ENCODE measurements around the gene ZNF284. TPM values are rescaled to one million over a fixed set of nuclear protein-coding genes. Genes with fewer than 3 reads are reported as not detected.

ZNF284 gene
- total and polyA plus RNA-seq, 4 donors, result 4.6 to 6.8 (median 6.4) TPM

Small RNA genes lying within 50 kb of the gene (small RNA-seq; reads per million reads assigned to genes)
- not detected for gene RNU6-902P (ENCODE audit: low replicate concordance)

Other genes starting within 250 kb of the ZNF284 start
- gene ZNF283, start 244.8 kb upstream of the ZNF284 start, total RNA-seq, result 10 to 100 TPM; 22.0 to 37.7 TPM
- 10 to 100 TPM; 11.8 to 12.2 TPM for gene ZNF283, start 244.8 kb upstream of the ZNF284 start, polyA plus RNA-seq (ENCODE audit: insufficient read length in 2 of 2)
- 10 to 100 TPM in 1 of 2 donors, 1 to 10 TPM in 1; 8.5 to 11.6 TPM for gene ZNF404, start 188.2 kb upstream of the ZNF284 start, total RNA-seq
- 10 to 100 TPM; 16.1 to 19.3 TPM for gene ZNF404, start 188.2 kb upstream of the ZNF284 start, polyA plus RNA-seq (ENCODE audit: insufficient read length in 2 of 2)
- gene ZNF45, start 136.9 kb upstream of the ZNF284 start, total RNA-seq, result 10 to 100 TPM; 20.6 to 31.6 TPM
- 10 to 100 TPM; 18.1 to 22.1 TPM for gene ZNF45, start 136.9 kb upstream of the ZNF284 start, polyA plus RNA-seq (ENCODE audit: insufficient read length in 2 of 2)
- gene ZNF221, start 120.9 kb upstream of the ZNF284 start, total RNA-seq, result 10 to 100 TPM; 18.2 to 18.3 TPM
- 1 to 10 TPM; 6.2 to 8.4 TPM for gene ZNF221, start 120.9 kb upstream of the ZNF284 start, polyA plus RNA-seq (ENCODE audit: insufficient read length in 2 of 2)
- 10 to 100 TPM; 12.3 to 14.5 TPM for gene ZNF155, start 88.0 kb upstream of the ZNF284 start, total RNA-seq
- 10 to 100 TPM; 10.2 to 15.0 TPM for gene ZNF155, start 88.0 kb upstream of the ZNF284 start, polyA plus RNA-seq (ENCODE audit: insufficient read length in 2 of 2)
- 1 to 10 TPM; 6.3 to 7.8 TPM for gene ZNF230, start 69.2 kb upstream of the ZNF284 start, total RNA-seq
- gene ZNF230, start 69.2 kb upstream of the ZNF284 start, polyA plus RNA-seq (ENCODE audit: insufficient read length in 2 of 2), result 1 to 10 TPM; 4.9 to 5.3 TPM
- gene ZNF222, start 46.8 kb upstream of the ZNF284 start, total RNA-seq, result 1 to 10 TPM; 9.4 to 9.9 TPM
- gene ZNF222, start 46.8 kb upstream of the ZNF284 start, polyA plus RNA-seq (ENCODE audit: insufficient read length in 2 of 2), result 1 to 10 TPM; 9.6 to 9.9 TPM
- gene ZNF223, start 20.1 kb upstream of the ZNF284 start, total RNA-seq, result 10 to 100 TPM; 11.1 to 14.4 TPM
- gene ZNF223, start 20.1 kb upstream of the ZNF284 start, polyA plus RNA-seq (ENCODE audit: insufficient read length in 2 of 2), result 10 to 100 TPM in 1 of 2 donors, 1 to 10 TPM in 1; 9.6 to 11.8 TPM
- 10 to 100 TPM; 36.0 to 49.9 TPM for gene ZNF224, start 22.2 kb downstream of the ZNF284 start, total RNA-seq
- gene ZNF224, start 22.2 kb downstream of the ZNF284 start, polyA plus RNA-seq (ENCODE audit: insufficient read length in 2 of 2), result 10 to 100 TPM; 23.9 to 26.8 TPM
- gene ZNF225, start 41.2 kb downstream of the ZNF284 start, total RNA-seq, result 10 to 100 TPM; 12.1 to 13.4 TPM
- gene ZNF225, start 41.2 kb downstream of the ZNF284 start, polyA plus RNA-seq (ENCODE audit: insufficient read length in 2 of 2), result 1 to 10 TPM; 6.5 to 8.2 TPM
- gene ZNF234, start 69.4 kb downstream of the ZNF284 start, total RNA-seq, result 10 to 100 TPM; 14.6 to 20.4 TPM
- 10 to 100 TPM; 12.7 to 15.5 TPM for gene ZNF234, start 69.4 kb downstream of the ZNF284 start, polyA plus RNA-seq (ENCODE audit: insufficient read length in 2 of 2)
- gene ZNF226, start 92.9 kb downstream of the ZNF284 start, total RNA-seq, result 10 to 100 TPM; 35.9 to 43.0 TPM
- gene ZNF226, start 92.9 kb downstream of the ZNF284 start, polyA plus RNA-seq (ENCODE audit: insufficient read length in 2 of 2), result 10 to 100 TPM; 26.5 to 28.6 TPM
- gene ZNF227, start 140.4 kb downstream of the ZNF284 start, total RNA-seq, result 10 to 100 TPM; 33.8 to 38.5 TPM
- 10 to 100 TPM; 23.8 to 27.3 TPM for gene ZNF227, start 140.4 kb downstream of the ZNF284 start, polyA plus RNA-seq (ENCODE audit: insufficient read length in 2 of 2)
- 1 to 10 TPM; 4.9 to 6.9 TPM for gene ZNF233, start 187.7 kb downstream of the ZNF284 start, total RNA-seq
- 1 to 10 TPM; 6.4 to 7.3 TPM for gene ZNF233, start 187.7 kb downstream of the ZNF284 start, polyA plus RNA-seq (ENCODE audit: insufficient read length in 2 of 2)
- gene ZNF235, start 232.9 kb downstream of the ZNF284 start, total RNA-seq, result 10 to 100 TPM; 14.9 to 16.0 TPM
- gene ZNF235, start 232.9 kb downstream of the ZNF284 start, polyA plus RNA-seq (ENCODE audit: insufficient read length in 2 of 2), result 1 to 10 TPM; 7.5 to 9.3 TPM

All from spinal cord (tissue), 4 donors.